Adrenal gland (tissue), 12 donors: ENCODE results near the gene NUFIP1. TPM values are rescaled to one million over a fixed set of nuclear protein-coding genes. Genes with fewer than 3 reads are reported as not detected.

Experiments
- DNase-seq, 7 donors: peaks; one replicate each; pipeline ENCODE4 v3.0.0-alpha.2; 2019 to 2020
- H3K27ac ChIP-seq, 5 donors: fragments of 200-600 bp; sonication (generic) in 4 of 5; 1 replicate in 3 of 5; 2 replicates in 2 of 5; pipeline versions ENCODE4 v1.5.1 to v1.8.0; 2016 to 2020; ENCODE audit warnings: mild to moderate bottlenecking in 1 of 5
- H3K27me3 ChIP-seq: fragments of 200-600 bp; 2 replicates; pipeline ENCODE4 v1.8.0; 2021
- H3K36me3 ChIP-seq, 2 donors: fragments of 200-600 bp; replicated peaks in 1 of 2; 1 replicate in 1 of 2; 2 replicates in 1 of 2; pipeline versions ENCODE4 v1.5.1 to v1.8.0; 2018 to 2022
- H3K4me1 ChIP-seq, 2 donors: fragments of 200-600 bp; replicated peaks in 1 of 2; 1 replicate in 1 of 2; 2 replicates in 1 of 2; pipeline versions ENCODE4 v1.5.1 to v1.8.0; 2018 to 2021
- H3K4me3 ChIP-seq, 4 donors: fragments of 200-600 bp; sonication (generic) in 3 of 4; one replicate each; pipeline ENCODE4 v1.5.1; 2016 to 2018
- H3K9me3 ChIP-seq, 3 donors: fragments of 200-600 bp; sonication (generic) in 1 of 3; replicated peaks in 1 of 3; 1 replicate in 2 of 3; 2 replicates in 1 of 3; pipeline versions ENCODE4 v1.5.1 to v1.8.0; 2016 to 2021
- POLR2A ChIP-seq, 2 donors: fragments of 450-650 bp; IDR thresholded peaks; one replicate each; pipeline ENCODE4 v1.6.1; 2017; ENCODE audit warnings: antibody characterized with exemption in 2 of 2, mild to moderate bottlenecking in 2 of 2, moderate library complexity in 1 of 2
- WGBS, 4 donors: extraction: QIAGEN DNeasy Blood & Tissue Kit in 2 of 4; methylation state at CpG; one replicate each; pipeline versions ENCODE4 v1.1.5 to v1.1.7; 2013 to 2017; 5-methylcytosine and 5-hydroxymethylcytosine counted together
- intact Hi-C, 2 donors: fragments of 100-400 bp; cut with DNase I; formaldehyde crosslinking; loops; one replicate each; pipeline versions ENCODE4 v1.14.1 to v1.15.0; 2022 to 2023
- polyA plus RNA-seq, 3 donors: library from polyadenylated mRNA; stranded (reverse); fragments of 200-250 nt in 2 of 3; fragments of 350-450 nt in 1 of 3; fragmentation: Illumina TruSeq in 1 of 3; extraction: RNeasy Lipid Tissue Mini Kit (QIAGEN cat#74804) in 1 of 3; gene quantifications; one replicate each; pipeline ENCODE4 v1.2.3, GENCODE V29; 2013 to 2014
- total RNA-seq, 9 donors: library from RNA; depleted of rRNA in 4 of 9; stranded (reverse); fragments of >200 nt in 4 of 9; fragments of 120-200 nt in 1 of 9; fragmentation: NEBNext Ultra II Directional in 1 of 9; extraction: Animal tissue kit (Norgen Biotek cat#: 25700) in 1 of 9; gene quantifications; one replicate each; pipeline versions ENCODE4 v1.1.0 to v1.2.4, GENCODE V29; 2013 to 2023
- TF ChIP-seq, protein P1 (sequence below), 6 experiments: fragments of 450-650 bp in 4 of 6; fragments of 200-600 bp in 2 of 6; sonication (generic) in 1 of 6; IDR thresholded peaks; 1 replicate in 5 of 6; 2 replicates in 1 of 6; pipeline versions ENCODE4 v1.5.1 to v1.8.0; 2016 to 2021; ENCODE audit warnings: antibody characterized with exemption in 6 of 6, mild to moderate bottlenecking in 2 of 6, moderate library complexity in 1 of 6
- donor health status: healthy with polysubstance abuse.
- donor health status: Bipolar disorder and iron deficiency.
- donor health status: DM: yes; HTN: yes; CAD: no.
- donor health status: DM: no; HTN: no; CAD: no.
- donor health status: DM: no; HTN: no; CAD: no.
- donor health status: DM: yes; HTN: yes; CAD: no.

NUFIP1 gene
- total and polyA plus RNA-seq, 12 donors = 0.79 to 9.3 (median 4.1) TPM

DNA sequence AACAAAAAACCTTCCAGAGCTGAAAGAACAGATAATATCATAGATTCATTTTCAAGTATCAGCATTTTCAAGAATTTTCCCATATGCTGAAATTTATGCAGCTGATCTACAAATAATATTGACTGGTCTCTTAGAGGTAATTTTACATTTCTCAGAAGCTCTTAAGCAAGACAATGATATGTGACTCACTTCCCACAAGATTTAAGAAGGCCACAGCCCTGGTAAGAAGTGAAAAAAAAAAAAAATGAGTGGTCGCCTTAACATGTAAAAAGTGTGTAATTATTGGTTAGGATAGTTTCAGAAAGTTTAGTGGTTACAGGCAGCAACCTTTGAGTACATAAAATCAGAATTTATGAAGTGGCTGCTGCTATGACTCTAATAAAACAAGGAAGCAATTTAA is 54.5 kb downstream of the NUFIP1 start:
- no peak for DNase-seq
- whole genome bisulfite sequencing, 4 donors = 0 to 9% (median 3%) methylated on average over 1 of the region's 1 CpG
- no peak overlapping the region for H3K4me3 ChIP-seq
- no peaks in the 10 kb centered on the region for H3K36me3 ChIP-seq
- H3K9me3 ChIP-seq = no peaks in the 10 kb centered on the region
- no peaks in the 10 kb centered on the region for H3K27me3 ChIP-seq
- intact Hi-C loops = no loop called here
- no peak for TF ChIP-seq POLR2A (IDR thresholded peaks at IDR 0.05)
- TF ChIP-seq, protein P1, sequence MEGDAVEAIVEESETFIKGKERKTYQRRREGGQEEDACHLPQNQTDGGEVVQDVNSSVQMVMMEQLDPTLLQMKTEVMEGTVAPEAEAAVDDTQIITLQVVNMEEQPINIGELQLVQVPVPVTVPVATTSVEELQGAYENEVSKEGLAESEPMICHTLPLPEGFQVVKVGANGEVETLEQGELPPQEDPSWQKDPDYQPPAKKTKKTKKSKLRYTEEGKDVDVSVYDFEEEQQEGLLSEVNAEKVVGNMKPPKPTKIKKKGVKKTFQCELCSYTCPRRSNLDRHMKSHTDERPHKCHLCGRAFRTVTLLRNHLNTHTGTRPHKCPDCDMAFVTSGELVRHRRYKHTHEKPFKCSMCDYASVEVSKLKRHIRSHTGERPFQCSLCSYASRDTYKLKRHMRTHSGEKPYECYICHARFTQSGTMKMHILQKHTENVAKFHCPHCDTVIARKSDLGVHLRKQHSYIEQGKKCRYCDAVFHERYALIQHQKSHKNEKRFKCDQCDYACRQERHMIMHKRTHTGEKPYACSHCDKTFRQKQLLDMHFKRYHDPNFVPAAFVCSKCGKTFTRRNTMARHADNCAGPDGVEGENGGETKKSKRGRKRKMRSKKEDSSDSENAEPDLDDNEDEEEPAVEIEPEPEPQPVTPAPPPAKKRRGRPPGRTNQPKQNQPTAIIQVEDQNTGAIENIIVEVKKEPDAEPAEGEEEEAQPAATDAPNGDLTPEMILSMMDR (IDR thresholded peaks at IDR 0.05) = no peak
- H3K4me1 ChIP-seq = peaks cover 0 to 41% of the 10 kb centered on the region in 2 donors
- H3K27ac ChIP-seq = peak overlapping the region in 2 of 5 donors; percentile 10 to 79

DNA sequence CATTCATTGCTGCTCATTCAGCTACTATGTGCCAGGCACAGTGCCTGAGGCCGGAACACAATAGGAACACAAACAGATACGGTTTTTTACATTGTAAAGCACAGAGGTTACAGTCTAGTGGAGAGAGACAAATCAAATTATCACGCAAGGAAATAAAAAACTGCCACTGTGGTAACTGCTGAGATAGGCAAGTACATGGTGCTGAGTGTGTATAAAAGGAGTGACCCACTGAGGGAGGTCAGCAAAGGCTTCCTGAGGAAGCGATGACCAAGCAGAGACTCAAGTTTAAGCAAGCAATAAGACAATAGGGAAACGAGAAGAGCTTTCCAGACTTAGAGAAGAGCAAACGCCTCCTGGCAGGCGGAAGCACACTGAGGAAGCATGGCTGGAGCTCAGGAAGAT is 56.4 kb downstream of the NUFIP1 start:
- WGBS, 4 donors = 38 to 56% (median 46%) methylated on average over 7 of the region's 7 CpGs
- DNase-seq = peak in 6 of 7 donors; percentile 35 to 77 (median 56)
- Histone ChIP-seq H3K4me1 (peaks cover 0 to 46% of the 10 kb centered on the region in 2 donors), H3K27me3 (no peaks in the 10 kb centered on the region), H3K4me3 (no peak overlapping the region), H3K9me3 (no peaks in the 10 kb centered on the region), H3K36me3 (no peaks in the 10 kb centered on the region), H3K27ac (peak overlapping the region in 3 of 5 donors; percentile 4 to 85 (median 79))
- intact Hi-C loops = no loop called here
- TF ChIP-seq, protein P1 (IDR thresholded peaks at IDR 0.05) = no peak
- peak in 1 of 2 donors; percentile 3 for TF ChIP-seq POLR2A (IDR thresholded peaks at IDR 0.05)

DNA sequence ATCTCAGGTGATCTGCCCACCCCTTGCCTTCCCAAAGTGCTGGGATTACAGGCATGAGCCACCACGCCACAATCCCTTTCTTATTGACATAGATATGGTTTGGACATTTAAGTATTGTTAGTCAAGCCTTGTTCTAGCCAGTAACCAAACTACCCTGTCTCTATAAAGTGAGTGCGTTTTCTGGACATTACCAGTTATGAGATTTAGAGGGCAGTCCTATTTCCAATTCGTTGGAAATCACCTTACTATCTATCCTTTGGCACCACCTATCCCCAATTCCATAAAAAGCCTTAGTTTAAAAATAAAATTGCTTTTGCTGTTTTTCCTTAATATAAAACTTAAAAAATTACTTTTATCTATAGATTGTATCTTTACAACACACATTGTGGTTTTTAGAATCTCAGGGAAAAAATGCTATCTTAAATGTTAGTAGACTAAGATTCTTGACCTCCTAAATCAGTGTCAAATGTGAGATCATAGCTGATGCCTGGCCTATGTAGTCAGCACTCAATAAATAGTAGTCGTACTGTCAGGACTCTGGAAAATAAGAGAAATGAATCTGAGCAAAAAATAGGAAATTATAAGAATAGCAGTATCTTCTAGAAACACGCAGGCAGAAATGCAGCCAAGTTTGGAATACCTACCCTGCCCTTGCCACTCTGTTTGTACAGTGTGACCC is 57.0 kb downstream of the NUFIP1 start:
- H3K27me3 ChIP-seq = no peaks in the 10 kb centered on the region
- WGBS, 4 donors = 41 to 49% (median 45%) methylated on average over 5 of the region's 5 CpGs
- H3K4me3 ChIP-seq = no peak overlapping the region
- H3K9me3 ChIP-seq = no peaks in the 10 kb centered on the region
- H3K4me1 ChIP-seq = peaks cover 0 to 46% of the 10 kb centered on the region in 2 donors
- intact Hi-C loops = no loop called here
- peak overlapping the region; percentile 11 to 85 (median 51) for H3K27ac ChIP-seq
- peak in 1 of 7 donors; percentile 50 for DNase-seq
- no peaks in the 10 kb centered on the region for H3K36me3 ChIP-seq
- TF ChIP-seq POLR2A (IDR thresholded peaks at IDR 0.05) = no peak

DNA sequence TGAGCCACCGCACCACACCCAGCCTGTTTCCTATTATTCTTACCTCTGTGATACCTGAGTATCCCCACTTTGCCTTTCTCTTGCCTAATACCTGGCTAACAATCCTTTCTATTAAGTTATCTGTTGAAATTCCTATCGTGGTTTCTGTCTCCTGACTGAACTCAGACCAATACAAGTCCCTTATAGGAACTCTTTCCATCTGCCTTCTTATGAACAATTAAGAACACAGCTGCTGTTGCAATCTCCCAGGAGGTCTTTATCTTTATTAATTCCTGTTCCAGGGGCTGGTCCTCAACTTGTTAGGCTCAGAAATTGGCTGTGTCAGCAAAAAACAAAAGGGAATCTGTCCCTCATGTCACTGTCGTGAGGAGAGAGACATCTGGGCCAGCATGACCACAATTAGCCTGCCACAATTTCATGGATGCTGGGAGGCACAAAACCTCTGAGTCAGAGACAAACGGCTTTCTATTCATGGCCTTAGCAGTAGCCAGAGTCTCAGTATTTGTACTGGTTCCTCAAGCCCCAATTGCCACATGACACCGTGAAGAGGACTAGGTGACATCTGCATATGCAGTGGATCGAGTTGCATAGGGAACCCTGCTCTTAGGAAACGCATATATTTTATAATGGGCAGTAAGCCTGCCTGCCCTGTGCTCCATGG is 58.2 kb downstream of the NUFIP1 start:
- intact Hi-C loops = no loop called here

More for the DNA sequence above, 58.2 kb downstream of the NUFIP1 start:
- Histone ChIP-seq H3K4me1 (peaks cover 0 to 47% of the 10 kb centered on the region in 2 donors), H3K9me3 (no peaks in the 10 kb centered on the region), H3K4me3 (no peak overlapping the region), H3K27ac (peak overlapping the region in 4 of 5 donors; percentile 14 to 79 (median 46)), H3K27me3 (no peaks in the 10 kb centered on the region), H3K36me3 (no peaks in the 10 kb centered on the region)
- peak in 1 of 7 donors; percentile 16 for DNase-seq
- WGBS, 4 donors = 64 to 78% (median 67%) methylated on average over 6 to 7 of the region's 7 CpGs
- TF ChIP-seq POLR2A (IDR thresholded peaks at IDR 0.05) = no peak
- TF ChIP-seq, protein P1 (IDR thresholded peaks at IDR 0.05) = no peak
